Activated B cell treated with CpG ODN at 0.5 μM for 24 hours (primary cell): ENCODE data around the gene JAZF1. TPM values are rescaled to one million over a fixed set of nuclear protein-coding genes. Genes with fewer than 3 reads are reported as not detected.

Experiments used
- ATAC-seq: fragments of 200-7000 bp; cut with Tn5 transposase; one replicate; pipeline ENCODE4 v1.10.0; 2021; ENCODE audit warnings: low read depth, mild to moderate bottlenecking, moderate library complexity
- CTCF ChIA-PET: fragments of 350-600 bp; sonication (Branson Sonifier 250); formaldehyde crosslinking; loops from one replicate; lab custom pipeline; 2021; ENCODE audit warnings: antibody characterized with exemption; lab: Charles Lee
- POLR2A ChIA-PET: fragments of 350-600 bp; sonication (Branson Sonifier 250); formaldehyde crosslinking; loops from one replicate; lab custom pipeline; 2021; ENCODE audit warnings: antibody characterized with exemption; lab: Charles Lee
- DNase-seq: peaks from one replicate; pipeline ENCODE4 v3.0.0; 2022
- H3K27ac Mint-ChIP-seq: one replicate; pipeline ENCODE4 v1.8.0; 2020; ENCODE audit warnings: mixed read lengths
- H3K27me3 Mint-ChIP-seq: one replicate; pipeline ENCODE4 v1.8.0; 2021; ENCODE audit warnings: mixed read lengths
- H3K36me3 Mint-ChIP-seq: one replicate; pipeline ENCODE4 v1.8.0; 2021; ENCODE audit warnings: low read depth, mixed read lengths
- H3K4me1 Mint-ChIP-seq: one replicate; pipeline ENCODE4 v1.8.0; 2021; ENCODE audit warnings: mixed read lengths
- H3K4me3 Mint-ChIP-seq: one replicate; pipeline ENCODE4 v1.8.0; 2020; ENCODE audit warnings: mild to moderate bottlenecking, mixed read lengths
- H3K9me3 Mint-ChIP-seq: one replicate; pipeline ENCODE4 v1.8.0; 2020; ENCODE audit warnings: mixed read lengths
- intact Hi-C: fragments of 100-400 bp; cut with micrococcal nuclease; formaldehyde crosslinking; loops from one replicate; pipeline ENCODE4 v1.15.1; 2024
- total RNA-seq: library from RNA; stranded (reverse); gene quantifications from 2 replicates; pipeline ENCODE4 v1.2.3, GENCODE V29; 2022
- TF ChIP-seq, protein P1 (sequence below): fragments of 200-600 bp; IDR thresholded peaks from one replicate; pipeline ENCODE4 v1.8.0; 2022; ENCODE audit warnings: antibody characterized with exemption, mild to moderate bottlenecking

Gene JAZF1
- total RNA-seq, 1 donor from 2014 or later: 54.8 TPM

DNA sequence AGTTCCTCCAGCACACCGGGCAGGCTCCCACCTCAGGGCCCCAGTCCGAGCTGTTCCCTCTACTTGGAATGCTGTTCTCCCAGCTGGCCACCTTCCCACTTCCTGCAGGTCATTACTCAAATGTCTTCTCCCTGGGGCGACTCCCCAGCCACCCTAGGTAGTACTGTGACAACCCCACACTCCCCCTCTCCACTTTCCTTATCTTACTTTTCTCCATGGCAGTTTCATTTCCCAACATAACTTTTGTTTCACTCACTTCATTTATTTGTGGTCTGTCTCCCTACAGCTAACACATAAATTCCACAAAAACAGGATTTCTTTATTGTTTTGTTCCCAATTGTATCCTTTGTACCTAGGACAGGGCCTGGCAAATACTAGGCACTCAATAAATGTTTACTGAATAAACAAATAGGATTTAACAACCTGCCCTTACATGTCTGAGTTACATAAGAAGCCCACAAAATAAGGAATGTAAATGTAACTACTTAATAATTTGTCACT, 76.5 kb downstream of the JAZF1 start:
- no peak for DNase-seq
- Mint-ChIP-seq H3K27ac (no peak overlapping the region), H3K9me3 (no peaks in the 10 kb centered on the region), H3K27me3 (no peaks in the 10 kb centered on the region), H3K4me3 (no peak overlapping the region), H3K36me3 (peaks cover 47% of the 10 kb centered on the region), H3K4me1 (peaks cover 52% of the 10 kb centered on the region)
- ChIA-PET POLR2A (no interaction called here), CTCF (no interaction called here)
- intact Hi-C loops: no loop called here
- TF ChIP-seq, protein P1, sequence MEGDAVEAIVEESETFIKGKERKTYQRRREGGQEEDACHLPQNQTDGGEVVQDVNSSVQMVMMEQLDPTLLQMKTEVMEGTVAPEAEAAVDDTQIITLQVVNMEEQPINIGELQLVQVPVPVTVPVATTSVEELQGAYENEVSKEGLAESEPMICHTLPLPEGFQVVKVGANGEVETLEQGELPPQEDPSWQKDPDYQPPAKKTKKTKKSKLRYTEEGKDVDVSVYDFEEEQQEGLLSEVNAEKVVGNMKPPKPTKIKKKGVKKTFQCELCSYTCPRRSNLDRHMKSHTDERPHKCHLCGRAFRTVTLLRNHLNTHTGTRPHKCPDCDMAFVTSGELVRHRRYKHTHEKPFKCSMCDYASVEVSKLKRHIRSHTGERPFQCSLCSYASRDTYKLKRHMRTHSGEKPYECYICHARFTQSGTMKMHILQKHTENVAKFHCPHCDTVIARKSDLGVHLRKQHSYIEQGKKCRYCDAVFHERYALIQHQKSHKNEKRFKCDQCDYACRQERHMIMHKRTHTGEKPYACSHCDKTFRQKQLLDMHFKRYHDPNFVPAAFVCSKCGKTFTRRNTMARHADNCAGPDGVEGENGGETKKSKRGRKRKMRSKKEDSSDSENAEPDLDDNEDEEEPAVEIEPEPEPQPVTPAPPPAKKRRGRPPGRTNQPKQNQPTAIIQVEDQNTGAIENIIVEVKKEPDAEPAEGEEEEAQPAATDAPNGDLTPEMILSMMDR: no peak
- no peak for ATAC-seq

- peaks cover 37% of the 10 kb centered on the region for H3K36me3 Mint-ChIP-seq
- no peak for ATAC-seq
- no peaks in the 10 kb centered on the region for H3K9me3 Mint-ChIP-seq
- DNase-seq: no peak
- H3K4me3 Mint-ChIP-seq: no peak overlapping the region
- ChIA-PET POLR2A (no interaction called here), CTCF (no interaction called here)
- H3K27me3 Mint-ChIP-seq: no peaks in the 10 kb centered on the region
- peak overlapping the region; percentile 21 for H3K27ac Mint-ChIP-seq
- intact Hi-C loops: no loop called here
- H3K4me1 Mint-ChIP-seq: peaks cover 40% of the 10 kb centered on the region
- TF ChIP-seq, protein P1: no peak
Measured at GRCh38 chr7:28102797-28103196, 77.8 kb downstream of the JAZF1 start.

GRCh38 chr7:28096713-28097112, 83.9 kb downstream of the JAZF1 start:
- CTCF ChIA-PET: interaction anchor here (0.6 to 3.4 kb wide), 27 partner anchors 9 to 901 kb away, joined by 3 to 24 read pairs (median 4); no protein-coding TSS in a partner anchor
- ATAC-seq: no peak
- TF ChIP-seq, protein P1: peak; percentile 50
- Mint-ChIP-seq H3K36me3 (peaks cover 38% of the 10 kb centered on the region), H3K27ac (no peak overlapping the region), H3K9me3 (no peaks in the 10 kb centered on the region), H3K27me3 (no peaks in the 10 kb centered on the region), H3K4me1 (peaks cover 40% of the 10 kb centered on the region), H3K4me3 (no peak overlapping the region)
- no peak for DNase-seq
- POLR2A ChIA-PET: interaction anchor here (0.6 to 2.7 kb wide), 4 partner anchors 9 to 345 kb away, joined by 3 to 15 read pairs (median 9); partner anchors contain the start of gene JAZF1
- intact Hi-C loops: loop anchor here (1.0 to 5.0 kb wide), 7 partner anchors 18 to 900 kb away; no protein-coding TSS in a partner anchor

- H3K9me3 Mint-ChIP-seq: no peaks in the 10 kb centered on the region
- no peaks in the 10 kb centered on the region for H3K27me3 Mint-ChIP-seq
- no peak for DNase-seq
- peaks cover 28% of the 10 kb centered on the region for H3K36me3 Mint-ChIP-seq
- peak overlapping the region; percentile 14 for H3K27ac Mint-ChIP-seq
- TF ChIP-seq, protein P1: no peak
- ChIA-PET POLR2A (no interaction called here), CTCF (interaction anchor here (1.0 to 3.4 kb wide), 6 partner anchors 9 to 899 kb away, joined by 3 to 24 read pairs (median 3); no protein-coding TSS in a partner anchor)
- no peak for ATAC-seq
- intact Hi-C loops: loop anchor here (5.0 kb wide), 2 partner anchors 173 to 883 kb away; no protein-coding TSS in a partner anchor
- H3K4me3 Mint-ChIP-seq: no peak overlapping the region
- H3K4me1 Mint-ChIP-seq: peaks cover 43% of the 10 kb centered on the region
Measured at GRCh38 chr7:28095231-28095630, 85.4 kb downstream of the JAZF1 start.

DNA sequence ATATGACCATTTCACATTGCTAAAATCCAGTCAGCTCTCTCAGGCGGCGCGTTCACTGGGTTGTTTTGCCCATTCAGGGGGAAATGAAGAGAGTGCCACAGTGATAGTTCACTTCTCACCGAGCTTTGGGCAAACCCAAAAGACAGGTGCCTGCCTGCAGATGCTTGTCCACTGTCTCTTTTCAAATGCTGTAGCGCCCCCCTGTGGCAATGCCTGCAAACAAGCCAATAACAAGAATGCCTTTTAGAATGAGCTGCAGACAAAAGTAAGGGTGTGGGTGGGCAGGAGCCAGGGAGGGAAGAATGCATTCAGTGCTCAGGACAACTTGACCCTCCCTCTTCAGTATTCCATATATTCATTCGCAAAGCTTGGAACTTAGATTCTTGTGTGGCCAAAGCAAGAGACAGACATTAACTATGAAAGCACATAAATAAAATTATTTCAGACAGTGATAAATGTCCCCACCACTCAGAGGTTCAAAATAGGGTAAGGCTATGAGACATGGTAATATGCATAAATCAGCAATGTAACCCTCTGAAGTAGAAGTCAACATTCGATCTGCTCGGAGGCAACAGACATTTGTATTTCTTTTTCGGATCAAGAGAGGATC, 86.9 kb downstream of the JAZF1 start:
- H3K27me3 Mint-ChIP-seq: no peaks in the 10 kb centered on the region
- intact Hi-C loops: no loop called here
- H3K36me3 Mint-ChIP-seq: peaks cover 33% of the 10 kb centered on the region
- ChIA-PET CTCF (interaction anchor here (1.2 to 1.5 kb wide), 5 partner anchors 19 to 900 kb away, joined by 3 to 5 read pairs (median 3); no protein-coding TSS in a partner anchor), POLR2A (interaction anchor here (1.5 kb wide), 1 partner anchor 33 kb away, joined by 3 read pairs; no protein-coding TSS in a partner anchor)
- H3K27ac Mint-ChIP-seq: no peak overlapping the region
- H3K4me3 Mint-ChIP-seq: no peak overlapping the region
- no peak for ATAC-seq
- peak; percentile 36 for DNase-seq
- H3K4me1 Mint-ChIP-seq: peaks cover 58% of the 10 kb centered on the region
- peaks cover 4% of the 10 kb centered on the region for H3K9me3 Mint-ChIP-seq
- TF ChIP-seq, protein P1: no peak
